HG02981 (cell line): ENCODE measurements around the gene COL5A1.

Experiments used
- ATAC-seq: cut with Tn5 transposase; IDR thresholded peaks from one replicate; pipeline ENCODE4 v1.9.1; 2021; ENCODE audit warnings: mild to moderate bottlenecking, moderate library complexity; ENCODE audit not compliant: unreplicated experiment

Gene COL5A1

GRCh38 chr9:134807716-134808446 lies 166.3 kb downstream of the COL5A1 start:
- no peak for ATAC-seq

- no peak for ATAC-seq
Observed at GRCh38 chr9:134808447-134808792, 166.8 kb downstream of the COL5A1 start.

GRCh38 chr9:134809292-134809691 lies 167.7 kb downstream of the COL5A1 start:
- no peak for ATAC-seq

GRCh38 chr9:134809826-134810225 lies 168.2 kb downstream of the COL5A1 start:
- no peak for ATAC-seq

GRCh38 chr9:134811079-134811672 lies 169.6 kb downstream of the COL5A1 start:
- ATAC-seq, result no peak

- no peak for ATAC-seq
Observed at GRCh38 chr9:134811673-134812342, 170.2 kb downstream of the COL5A1 start.

- no peak for ATAC-seq
Observed at GRCh38 chr9:134812343-134812673, 170.7 kb downstream of the COL5A1 start.

GRCh38 chr9:134813841-134814240 lies 172.2 kb downstream of the COL5A1 start:
- ATAC-seq, result no peak

GRCh38 chr9:134814598-134815215 lies 173.1 kb downstream of the COL5A1 start:
- no peak for ATAC-seq

- no peak for ATAC-seq
Observed at GRCh38 chr9:134815435-134816214, 174.0 kb downstream of the COL5A1 start.

GRCh38 chr9:134816264-134816663 lies 174.7 kb downstream of the COL5A1 start:
- no peak for ATAC-seq

GRCh38 chr9:134818000-134818568 lies 176.5 kb downstream of the COL5A1 start:
- ATAC-seq, result no peak

GRCh38 chr9:134818591-134818990 lies 177.0 kb downstream of the COL5A1 start:
- ATAC-seq, result no peak

GRCh38 chr9:134820901-134821300 lies 179.3 kb downstream of the COL5A1 start:
- no peak for ATAC-seq

- ATAC-seq, result no peak
Observed at GRCh38 chr9:134822541-134822940, 180.9 kb downstream of the COL5A1 start.

- no peak for ATAC-seq
Observed at GRCh38 chr9:134823623-134824022, 182.0 kb downstream of the COL5A1 start.

- ATAC-seq, result no peak
Observed at GRCh38 chr9:134824583-134824982, 183.0 kb downstream of the COL5A1 start.

GRCh38 chr9:134825025-134825424 lies 183.4 kb downstream of the COL5A1 start:
- ATAC-seq, result no peak

GRCh38 chr9:134826336-134827285 lies 185.0 kb downstream of the COL5A1 start:
- no peak for ATAC-seq

- no peak for ATAC-seq
Observed at GRCh38 chr9:134827559-134827958, 186.0 kb downstream of the COL5A1 start.
